GM18873 (cell line): ENCODE measurements around the gene MARS2.
A peak's percentile ranks its signal among the peaks of the same experiment; 100 is the strongest.
"Not testable (repeated sequence)": the region's sequence is repeated elsewhere in the genome, so short reads cannot be mapped to it uniquely, and the experiment has no call there.

ENCODE experiments used
- ATAC-seq: cut with Tn5 transposase; IDR thresholded peaks from one replicate; pipeline ENCODE4 v1.9.1; 2021; ENCODE audit warnings: mild to moderate bottlenecking, moderate library complexity, moderate number of reproducible peaks; ENCODE audit not compliant: unreplicated experiment, low FRiP score

Gene MARS2

GRCh38 chr2:197705121-197705911, at the start of gene MARS2:
Gene MARS2, plus strand, starts transcription at chr2:197705369. Its CDS starts 37 bp downstream, at chr2:197705406.
- peak; percentile 74 for ATAC-seq

- no peak for ATAC-seq
These were observed 47.6 kb upstream of the MARS2 start for GRCh38 chr2:197657562-197657961.

- ATAC-seq: no peak
These were observed 43.5 kb upstream of the MARS2 start for GRCh38 chr2:197661626-197662025.

- ATAC-seq: no peak
These were observed 38.9 kb upstream of the MARS2 start for GRCh38 chr2:197666277-197666676.

GRCh38 chr2:197668296-197668695, 36.9 kb upstream of the MARS2 start:
- ATAC-seq: no peak

- no peak for ATAC-seq
These were observed 36.1 kb upstream of the MARS2 start for GRCh38 chr2:197669077-197669476.

GRCh38 chr2:197672371-197672893, 32.7 kb upstream of the MARS2 start:
- ATAC-seq: no peak

- no peak for ATAC-seq
These were observed 32.1 kb upstream of the MARS2 start for GRCh38 chr2:197673106-197673505.

GRCh38 chr2:197673606-197674005, 31.6 kb upstream of the MARS2 start:
- no peak for ATAC-seq

GRCh38 chr2:197674060-197674459, 31.1 kb upstream of the MARS2 start:
- no peak for ATAC-seq

GRCh38 chr2:197674591-197674990, 30.6 kb upstream of the MARS2 start:
- ATAC-seq: no peak

GRCh38 chr2:197675246-197675645, 29.9 kb upstream of the MARS2 start, which contains the start of gene RFTN2:
Gene RFTN2, minus strand, starts transcription at chr2:197675587. Its CDS starts 129 bp downstream, at chr2:197675458.
- no peak for ATAC-seq

- no peak for ATAC-seq
These were observed 29.4 kb upstream of the MARS2 start for GRCh38 chr2:197675711-197676188.

- no peak for ATAC-seq
These were observed 28.1 kb upstream of the MARS2 start for GRCh38 chr2:197677056-197677455.

GRCh38 chr2:197677483-197677882, 27.7 kb upstream of the MARS2 start:
- ATAC-seq: no peak

GRCh38 chr2:197695206-197695605, 10.0 kb upstream of the MARS2 start:
- ATAC-seq: not testable (repeated sequence)

- not testable (repeated sequence) for ATAC-seq
These were observed 9.2 kb upstream of the MARS2 start for GRCh38 chr2:197695971-197696370.

GRCh38 chr2:197696571-197696970, 8.6 kb upstream of the MARS2 start:
- not testable (repeated sequence) for ATAC-seq

- not testable (repeated sequence) for ATAC-seq
These were observed 5.4 kb upstream of the MARS2 start for GRCh38 chr2:197699724-197700123.

GRCh38 chr2:197700960-197701359, 4.2 kb upstream of the MARS2 start:
- ATAC-seq: no peak

GRCh38 chr2:197704434-197705120, 592 bp upstream of the MARS2 start:
- peak; percentile 37 for ATAC-seq
